ENCODE measurements around the gene LDHAL6B. TPM values are rescaled to one million over a fixed set of nuclear protein-coding genes. Genes with fewer than 3 reads are reported as not detected.

The LDHAL6B gene
- total RNA-seq, 2 donors from 2014 or later, result not detected

- Histone ChIP-seq H3K27me3 (no peaks in the 10 kb centered on the region), H3K4me1 (peaks cover 8% of the 10 kb centered on the region), H3K36me3 (replicated peaks in 1 of 2; ENCODE audit: insufficient read depth in 1 of 2, low read depth in 2 of 2) (peaks cover 0 to 2% of the 10 kb centered on the region in 2 donors), H3K4me3 (no peak overlapping the region), H3K27ac (peak overlapping the region in 3 of 4 donors; percentile 3 to 71 (median 45)), H3K9me3 (no peaks in the 10 kb centered on the region)
- WGBS, 2 donors, result 69 to 70% methylated on average over 8 of the region's 8 CpGs
- no peak for DNase-seq
- ATAC-seq, result no peak
- intact Hi-C loops (cut with DNase I), result no loop called here
- no peak for TF ChIP-seq CTCF (IDR thresholded peaks at IDR 0.05)
- no peak for TF ChIP-seq POLR2A (IDR thresholded peaks at IDR 0.05)
Measured at GRCh38 chr15:59256482-59256881, 49.8 kb downstream of the LDHAL6B start.

DNA sequence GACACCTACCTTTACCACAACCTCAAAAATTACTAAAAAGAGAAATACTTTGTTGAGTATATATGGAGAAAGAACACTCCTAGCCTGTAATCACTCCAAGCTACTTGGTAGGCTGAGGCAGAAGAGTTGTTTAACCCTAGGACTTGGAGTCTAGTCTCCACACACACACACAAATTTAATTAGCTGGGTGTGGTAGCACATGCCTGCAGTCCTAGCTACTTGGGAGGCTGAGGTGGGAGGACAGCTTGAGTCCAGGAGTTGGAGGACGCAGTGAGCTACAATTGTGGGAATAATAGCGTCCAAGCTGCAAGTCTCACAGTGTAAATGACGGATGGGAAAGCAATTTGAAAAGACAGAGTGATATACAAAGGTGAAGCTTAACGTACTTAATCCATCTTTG lies 50.5 kb downstream of the LDHAL6B start:
- no peaks in the 10 kb centered on the region for H3K27me3 ChIP-seq
- peaks cover 0 to 2% of the 10 kb centered on the region in 2 donors for H3K36me3 ChIP-seq (replicated peaks in 1 of 2; ENCODE audit: insufficient read depth in 1 of 2, low read depth in 2 of 2)
- H3K4me1 ChIP-seq, result peaks cover 8% of the 10 kb centered on the region
- H3K4me3 ChIP-seq, result no peak overlapping the region
- no peaks in the 10 kb centered on the region for H3K9me3 ChIP-seq
- intact Hi-C loops (cut with DNase I), result no loop called here
- DNase-seq (no peak), ATAC-seq (no peak)
- 70 to 74% methylated on average over 4 of the region's 4 CpGs for WGBS, 2 donors
- H3K27ac ChIP-seq, result no peak overlapping the region
- TF ChIP-seq CTCF (IDR thresholded peaks at IDR 0.05) (no peak), POLR2A (IDR thresholded peaks at IDR 0.05) (no peak)

MicroRNAs within 50 kb of the gene (microRNA counts, 767-probe panel; counts per million panel counts)
- microRNA hsa-miR-2116-5p, result 0 to 736 counts per million in 2 donors

Small RNA genes lying within 50 kb of the gene (microRNA-seq; reads per million reads assigned to microRNA genes)
- gene MIR2116 (ENCODE audit: borderline number of aligned reads in 2 of 2, borderline replicate concordance in 2 of 2), result 0 to 1.9 reads per million in 2 donors

Small RNA genes lying within 50 kb of the gene (small RNA-seq; reads per million reads assigned to genes)
- gene MIR2116 (not detected), gene RNU4-80P (not detected)

Other genes starting within 250 kb of the LDHAL6B start
- gene RNF111, start 219.2 kb upstream of the LDHAL6B start, total RNA-seq, result 10 to 100 TPM in 1 of 2 donors, 1 to 10 TPM in 1; 6.9 to 22.8 TPM
- under 1 TPM in 1 of 2 donors, not detected in 1; 0.26 TPM for gene CCNB2, start 101.7 kb upstream of the LDHAL6B start, total RNA-seq
- gene MYO1E, start 166.0 kb downstream of the LDHAL6B start, total RNA-seq, result 10 to 100 TPM; 14.0 to 48.5 TPM
- gene FAM81A, start 231.3 kb downstream of the LDHAL6B start, total RNA-seq, result under 1 TPM; under 0.01 to 0.78 TPM

All from body of pancreas (tissue), 4 donors.